HFFc6 (cell line): Measurements from ENCODE around the gene NHSL1. TPM values are rescaled to one million over a fixed set of nuclear protein-coding genes. Genes with fewer than 3 reads are reported as not detected.

Source experiments
- DNase-seq: peaks from one replicate; pipeline ENCODE4 v3.0.0-alpha.2; 2018
- H3K27ac Mint-ChIP-seq: 2 replicates; pipeline ENCODE4 v1.8.0; 2020; ENCODE audit warnings: mild to moderate bottlenecking, mixed read lengths
- H3K27me3 Mint-ChIP-seq: 2 replicates; pipeline ENCODE4 v1.8.0; 2021; ENCODE audit warnings: mild to moderate bottlenecking, moderate library complexity, mixed read lengths; ENCODE audit not compliant: insufficient read depth
- H3K36me3 Mint-ChIP-seq: 2 replicates; pipeline ENCODE4 v1.8.0; 2021; ENCODE audit warnings: low read depth, mixed read lengths
- H3K4me1 Mint-ChIP-seq: 2 replicates; pipeline ENCODE4 v1.8.0; 2020; ENCODE audit warnings: low read depth, mixed read lengths
- H3K4me3 Mint-ChIP-seq: 2 replicates; pipeline ENCODE4 v1.8.0; 2020; ENCODE audit warnings: mild to moderate bottlenecking, moderate library complexity, mixed read lengths
- H3K9me3 Mint-ChIP-seq: 2 replicates; pipeline ENCODE4 v1.8.0; 2020; ENCODE audit warnings: mild to moderate bottlenecking, mixed read lengths
- total RNA-seq, 6 experiments: library from RNA; stranded (reverse); fragmentation: NEBNext Ultra II Directional; extraction: Animal tissue kit (Norgen Biotek cat#: 25700); gene quantifications; 2 replicates in 1 of 6; 3 replicates in 5 of 6; pipeline ENCODE4 v1.2.3, GENCODE V29; 2021
- TF ChIP-seq, protein P1 (sequence below): fragments of 200-600 bp; sonication (generic); IDR thresholded peaks from 2 replicates; pipeline ENCODE4 v1.5.0; 2021; ENCODE audit warnings: antibody characterized with exemption, mild to moderate bottlenecking

NHSL1 gene
- total RNA-seq, 6 experiments from 2014 or later = 4.4 to 12.3 (median 10.1) TPM

- peaks cover 94% of the 10 kb centered on the region for H3K4me1 Mint-ChIP-seq
- H3K36me3 Mint-ChIP-seq = peaks cover 4% of the 10 kb centered on the region
- DNase-seq = no peak
- H3K9me3 Mint-ChIP-seq = peaks cover 7% of the 10 kb centered on the region; the same call in 1 of the 2 replicates
- H3K4me3 Mint-ChIP-seq = peak overlapping the region; percentile 81
- H3K27ac Mint-ChIP-seq = peak overlapping the region; percentile 99
- no peaks in the 10 kb centered on the region; the same call in 1 of the 2 replicates for H3K27me3 Mint-ChIP-seq
- TF ChIP-seq, protein P1, sequence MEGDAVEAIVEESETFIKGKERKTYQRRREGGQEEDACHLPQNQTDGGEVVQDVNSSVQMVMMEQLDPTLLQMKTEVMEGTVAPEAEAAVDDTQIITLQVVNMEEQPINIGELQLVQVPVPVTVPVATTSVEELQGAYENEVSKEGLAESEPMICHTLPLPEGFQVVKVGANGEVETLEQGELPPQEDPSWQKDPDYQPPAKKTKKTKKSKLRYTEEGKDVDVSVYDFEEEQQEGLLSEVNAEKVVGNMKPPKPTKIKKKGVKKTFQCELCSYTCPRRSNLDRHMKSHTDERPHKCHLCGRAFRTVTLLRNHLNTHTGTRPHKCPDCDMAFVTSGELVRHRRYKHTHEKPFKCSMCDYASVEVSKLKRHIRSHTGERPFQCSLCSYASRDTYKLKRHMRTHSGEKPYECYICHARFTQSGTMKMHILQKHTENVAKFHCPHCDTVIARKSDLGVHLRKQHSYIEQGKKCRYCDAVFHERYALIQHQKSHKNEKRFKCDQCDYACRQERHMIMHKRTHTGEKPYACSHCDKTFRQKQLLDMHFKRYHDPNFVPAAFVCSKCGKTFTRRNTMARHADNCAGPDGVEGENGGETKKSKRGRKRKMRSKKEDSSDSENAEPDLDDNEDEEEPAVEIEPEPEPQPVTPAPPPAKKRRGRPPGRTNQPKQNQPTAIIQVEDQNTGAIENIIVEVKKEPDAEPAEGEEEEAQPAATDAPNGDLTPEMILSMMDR = no peak
Observed at GRCh38 chr6:138541823-138542481, 42.7 kb upstream of the NHSL1 start.

GRCh38 chr6:138540468-138540867 is 41.2 kb upstream of the NHSL1 start:
- Mint-ChIP-seq H3K27me3 (no peaks in the 10 kb centered on the region; the same call in 1 of the 2 replicates), H3K4me3 (peak overlapping the region; percentile 81), H3K9me3 (peaks cover 7% of the 10 kb centered on the region; the same call in 1 of the 2 replicates), H3K4me1 (peaks cover 84% of the 10 kb centered on the region), H3K36me3 (peaks cover 4% of the 10 kb centered on the region), H3K27ac (peak overlapping the region; percentile 99)
- TF ChIP-seq, protein P1 = no peak
- peak; percentile 82 for DNase-seq

- peak overlapping the region; percentile 81; the same call in 1 of the 2 replicates for H3K4me3 Mint-ChIP-seq
- peaks cover 7% of the 10 kb centered on the region; the same call in 1 of the 2 replicates for H3K9me3 Mint-ChIP-seq
- DNase-seq = no peak
- TF ChIP-seq, protein P1 = no peak
- peaks cover 80% of the 10 kb centered on the region for H3K4me1 Mint-ChIP-seq
- H3K27me3 Mint-ChIP-seq = no peaks in the 10 kb centered on the region; the same call in 1 of the 2 replicates
- peaks cover 4% of the 10 kb centered on the region for H3K36me3 Mint-ChIP-seq
- peak overlapping the region; percentile 99 for H3K27ac Mint-ChIP-seq
Observed at GRCh38 chr6:138539876-138540275, 40.6 kb upstream of the NHSL1 start.

- Mint-ChIP-seq H3K9me3 (peaks cover 7% of the 10 kb centered on the region; the same call in 1 of the 2 replicates), H3K27ac (peak overlapping the region; percentile 99), H3K4me1 (peaks cover 66% of the 10 kb centered on the region), H3K27me3 (no peaks in the 10 kb centered on the region; the same call in 1 of the 2 replicates), H3K36me3 (peaks cover 4% of the 10 kb centered on the region), H3K4me3 (peak overlapping the region; percentile 88)
- DNase-seq = peak; percentile 12
- TF ChIP-seq, protein P1 = no peak
Observed at GRCh38 chr6:138538390-138539031, 39.2 kb upstream of the NHSL1 start.

- Mint-ChIP-seq H3K27ac (no peak overlapping the region; the same call in 1 of the 2 replicates), H3K4me3 (no peak overlapping the region; the same call in 1 of the 2 replicates), H3K27me3 (no peaks in the 10 kb centered on the region; the same call in 1 of the 2 replicates), H3K36me3 (peaks cover 4% of the 10 kb centered on the region), H3K4me1 (peaks cover 57% of the 10 kb centered on the region), H3K9me3 (peaks cover 7% of the 10 kb centered on the region; the same call in 1 of the 2 replicates)
- TF ChIP-seq, protein P1 = no peak
- no peak for DNase-seq
Observed at GRCh38 chr6:138537106-138537505, 37.8 kb upstream of the NHSL1 start.
